GM13977 (cell line): ENCODE results near the gene ATXN1.

Experiments used
- DNase-seq: peaks from one replicate; pipeline ENCODE4 v3.0.0; 2012; ENCODE audit warnings: low spot score
- in situ Hi-C: fragments of 300-500 bp; cut with MboI; formaldehyde crosslinking; loops from one replicate; pipeline ENCODE4 v1.12.0; 2022; ENCODE audit warnings: low sequenced_read_pairs, low pct_unique_long_range_greater_than_20kb, mixed read lengths, inconsistent platforms; ENCODE audit not compliant: unreplicated experiment
- TF ChIP-seq, protein P1 (sequence below): IDR thresholded peaks from 2 replicates; pipeline ENCODE4 v1.5.1; 2012; ENCODE audit warnings: mild to moderate bottlenecking, control low read depth; ENCODE audit not compliant: insufficient read depth; ENCODE audit errors: extremely low read depth, missing control alignments

ATXN1 gene

DNA sequence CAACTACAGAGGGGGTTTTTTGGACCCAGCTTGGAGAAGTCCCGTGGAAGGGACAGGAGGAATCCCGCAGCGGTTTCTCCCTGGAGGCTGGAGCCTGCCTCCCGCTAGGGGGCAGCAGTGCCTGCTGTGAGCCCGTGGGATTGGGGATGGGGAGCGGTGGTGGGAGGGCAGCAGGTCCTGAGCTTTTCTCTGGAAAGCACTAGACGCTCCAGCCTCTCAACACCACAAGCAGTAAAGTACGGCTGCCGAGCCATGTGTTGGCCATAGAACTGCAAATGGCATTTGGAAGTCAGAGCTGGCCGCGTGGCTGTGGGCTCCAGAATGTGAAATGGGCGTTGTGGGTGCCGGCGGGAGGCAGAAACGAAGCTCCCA, 475.1 kb downstream of the ATXN1 start:
- DNase-seq, result peak; percentile 72
- TF ChIP-seq, protein P1, sequence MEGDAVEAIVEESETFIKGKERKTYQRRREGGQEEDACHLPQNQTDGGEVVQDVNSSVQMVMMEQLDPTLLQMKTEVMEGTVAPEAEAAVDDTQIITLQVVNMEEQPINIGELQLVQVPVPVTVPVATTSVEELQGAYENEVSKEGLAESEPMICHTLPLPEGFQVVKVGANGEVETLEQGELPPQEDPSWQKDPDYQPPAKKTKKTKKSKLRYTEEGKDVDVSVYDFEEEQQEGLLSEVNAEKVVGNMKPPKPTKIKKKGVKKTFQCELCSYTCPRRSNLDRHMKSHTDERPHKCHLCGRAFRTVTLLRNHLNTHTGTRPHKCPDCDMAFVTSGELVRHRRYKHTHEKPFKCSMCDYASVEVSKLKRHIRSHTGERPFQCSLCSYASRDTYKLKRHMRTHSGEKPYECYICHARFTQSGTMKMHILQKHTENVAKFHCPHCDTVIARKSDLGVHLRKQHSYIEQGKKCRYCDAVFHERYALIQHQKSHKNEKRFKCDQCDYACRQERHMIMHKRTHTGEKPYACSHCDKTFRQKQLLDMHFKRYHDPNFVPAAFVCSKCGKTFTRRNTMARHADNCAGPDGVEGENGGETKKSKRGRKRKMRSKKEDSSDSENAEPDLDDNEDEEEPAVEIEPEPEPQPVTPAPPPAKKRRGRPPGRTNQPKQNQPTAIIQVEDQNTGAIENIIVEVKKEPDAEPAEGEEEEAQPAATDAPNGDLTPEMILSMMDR, result peak; percentile 94
- in situ Hi-C loops, result no loop called here

GRCh38 chr6:16285467-16286150, 475.7 kb downstream of the ATXN1 start:
- TF ChIP-seq, protein P1, result peak; percentile 3
- DNase-seq, result no peak
- in situ Hi-C loops, result no loop called here

- TF ChIP-seq, protein P1, result no peak
- no peak for DNase-seq
- in situ Hi-C loops, result no loop called here
Observed at GRCh38 chr6:16284472-16284871, 476.8 kb downstream of the ATXN1 start.

GRCh38 chr6:16282370-16282769, 478.9 kb downstream of the ATXN1 start:
- no peak for DNase-seq
- TF ChIP-seq, protein P1, result no peak
- in situ Hi-C loops, result no loop called here

DNA sequence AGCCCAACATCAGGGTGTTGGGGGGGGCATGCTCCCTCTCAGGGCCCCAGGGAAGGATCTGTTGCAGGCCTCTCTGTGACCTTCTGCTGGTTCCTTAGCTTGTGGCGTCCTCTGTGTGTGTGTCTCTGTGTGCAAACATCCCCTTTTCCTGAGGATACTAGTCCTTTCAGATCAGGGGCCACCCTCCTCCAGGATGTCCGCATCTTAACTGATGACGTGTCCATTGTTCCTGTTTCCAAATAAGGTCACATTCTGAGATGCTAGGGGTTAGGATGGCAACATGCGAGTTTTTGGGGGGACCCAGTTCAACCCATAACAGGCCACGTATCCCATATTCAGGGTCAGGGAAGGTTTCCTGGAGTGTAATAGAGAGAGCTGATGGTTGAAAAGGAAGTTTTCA, 482.0 kb downstream of the ATXN1 start:
- TF ChIP-seq, protein P1, result no peak
- no peak for DNase-seq
- in situ Hi-C loops, result no loop called here

DNA sequence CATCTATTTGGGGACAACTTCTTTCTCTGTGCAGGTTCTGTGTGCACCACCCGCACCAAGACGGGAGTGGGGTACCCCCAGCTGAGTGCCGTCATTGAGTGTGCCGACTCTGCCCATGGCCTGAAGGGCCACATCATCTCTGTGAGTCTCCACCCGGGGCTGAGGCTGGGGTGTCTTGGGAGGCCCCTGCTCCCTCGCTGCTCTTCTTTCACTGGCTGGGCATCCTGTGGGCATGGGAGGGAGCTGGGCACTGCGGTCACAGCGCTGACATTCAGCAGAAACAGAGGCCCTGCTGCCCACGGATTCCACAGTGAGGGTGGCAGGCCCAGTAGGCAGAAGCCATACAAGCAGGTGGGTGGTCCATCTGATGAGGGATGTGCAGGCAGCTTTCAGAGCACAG, 482.5 kb downstream of the ATXN1 start:
- TF ChIP-seq, protein P1, result no peak
- in situ Hi-C loops, result no loop called here
- no peak for DNase-seq

- TF ChIP-seq, protein P1, result no peak
- DNase-seq, result no peak
- in situ Hi-C loops, result no loop called here
Observed at GRCh38 chr6:16278048-16278724, 483.1 kb downstream of the ATXN1 start.
